Neuronal stem cell (in vitro differentiated cells): Measurements from ENCODE around the gene LARP4.
"Not testable (repeated sequence)": the region's sequence is repeated elsewhere in the genome, so short reads cannot be mapped to it uniquely, and the experiment has no call there.

Source experiments
- DNase-seq: peaks from one replicate; pipeline ENCODE4 v3.0.0-alpha.2; 2013; ENCODE audit warnings: low spot score
- H2AFZ ChIP-seq: one replicate; pipeline ENCODE4 v1.6.1; 2013; ENCODE audit warnings: mild to moderate bottlenecking, low read length, inconsistent platforms
- H2AK5ac ChIP-seq: 2 replicates; pipeline ENCODE4 v1.6.1; 2013; ENCODE audit warnings: low read depth, mild to moderate bottlenecking, inconsistent platforms, low read length, moderate library complexity, mixed read lengths
- H2BK120ac ChIP-seq: 2 replicates; pipeline ENCODE4 v1.6.1; 2013; ENCODE audit warnings: low read depth, mild to moderate bottlenecking, inconsistent platforms, low read length, moderate library complexity, mixed read lengths
- H2BK12ac ChIP-seq: one replicate; pipeline ENCODE4 v1.6.1; 2013; ENCODE audit warnings: low read length, inconsistent platforms
- H2BK15ac ChIP-seq: 2 replicates; pipeline ENCODE4 v1.6.1; 2013; ENCODE audit warnings: mild to moderate bottlenecking, low read length, inconsistent platforms, mixed read lengths
- H2BK5ac ChIP-seq: one replicate; pipeline ENCODE4 v1.6.1; 2013; ENCODE audit warnings: inconsistent platforms, mild to moderate bottlenecking, low read length, moderate library complexity
- H3K14ac ChIP-seq: one replicate; pipeline ENCODE4 v1.6.1; 2013; ENCODE audit warnings: low read length, inconsistent platforms
- H3K18ac ChIP-seq: 2 replicates; pipeline ENCODE4 v1.6.1; 2013; ENCODE audit warnings: low read length, inconsistent platforms
- H3K23ac ChIP-seq: 2 replicates; pipeline ENCODE4 v1.6.1; 2013; ENCODE audit warnings: low read depth, mild to moderate bottlenecking, mixed read lengths, low read length, inconsistent platforms; ENCODE audit not compliant: poor library complexity
- H3K27ac ChIP-seq: replicated peaks from 3 replicates; pipeline ENCODE4 v1.5.1; 2013; ENCODE audit warnings: low read length, inconsistent platforms
- H3K27me3 ChIP-seq, 3 experiments: 2 replicates each; pipeline ENCODE4 v1.6.1; 2013; ENCODE audit warnings: low read length in 3 of 3, mild to moderate bottlenecking in 2 of 3, inconsistent platforms in 1 of 3, low read depth in 1 of 3, mixed read lengths in 1 of 3, moderate library complexity in 1 of 3; ENCODE audit not compliant: control insufficient read depth in 3 of 3, insufficient read depth in 3 of 3
- H3K36me3 ChIP-seq, 2 donors: replicated peaks in 1 of 2; 2 replicates each; pipeline ENCODE4 v1.6.1; 2013; ENCODE audit warnings: low read length in 2 of 2; ENCODE audit not compliant: control insufficient read depth in 2 of 2, insufficient read depth in 2 of 2
- H3K4ac ChIP-seq: 2 replicates; pipeline ENCODE4 v1.6.1; 2013; ENCODE audit warnings: inconsistent platforms, mild to moderate bottlenecking, low read length, moderate library complexity
- H3K4me1 ChIP-seq, 2 donors: 1 replicate in 1 of 2; 2 replicates in 1 of 2; pipeline ENCODE4 v1.6.1; 2013; ENCODE audit warnings: low read length in 2 of 2, low read depth in 1 of 2; ENCODE audit not compliant: control insufficient read depth in 2 of 2, insufficient read depth in 1 of 2
- H3K4me2 ChIP-seq: one replicate; pipeline ENCODE4 v1.6.1; 2013; ENCODE audit warnings: mild to moderate bottlenecking, low read length, inconsistent platforms; ENCODE audit not compliant: insufficient read depth, poor library complexity, severe bottlenecking
- H3K4me3 ChIP-seq, 2 donors: 2 replicates each; pipeline ENCODE4 v1.5.1; 2013; ENCODE audit warnings: low read length in 2 of 2, mild to moderate bottlenecking in 2 of 2, inconsistent platforms in 1 of 2, moderate library complexity in 1 of 2
- H3K79me1 ChIP-seq: one replicate; pipeline ENCODE4 v1.6.1; 2013; ENCODE audit warnings: low read depth, mild to moderate bottlenecking, inconsistent platforms, low read length, moderate library complexity
- H3K9ac ChIP-seq: one replicate; pipeline ENCODE4 v1.6.1; 2013; ENCODE audit warnings: mild to moderate bottlenecking, low read depth, low read length, inconsistent platforms; ENCODE audit not compliant: poor library complexity
- H3K9me3 ChIP-seq, 2 donors: replicated peaks in 1 of 2; 2 replicates each; pipeline versions ENCODE3 to v1.6.1; 2013; ENCODE audit warnings: low read length in 2 of 2, mild to moderate bottlenecking in 2 of 2, inconsistent platforms in 1 of 2, low read depth in 1 of 2, mixed read lengths in 1 of 2, moderate library complexity in 1 of 2; ENCODE audit not compliant: control insufficient read depth in 2 of 2, insufficient read depth in 1 of 2
- H4K8ac ChIP-seq: one replicate; pipeline ENCODE4 v1.6.1; 2013; ENCODE audit warnings: low read depth, mild to moderate bottlenecking, inconsistent platforms, low read length, moderate library complexity
- H4K91ac ChIP-seq: one replicate; pipeline ENCODE4 v1.6.1; 2013; ENCODE audit warnings: low read length, low read depth, mild to moderate bottlenecking, inconsistent platforms; ENCODE audit not compliant: poor library complexity
- WGBS, 2 donors: extraction: QIAGEN DNeasy Blood & Tissue Kit; methylation state at CpG; one replicate each; pipeline ENCODE4 v1.1.7; 2013; ENCODE audit warnings: missing lambda C conversion rate in 2 of 2, mixed read lengths in 1 of 2; ENCODE audit not compliant: insufficient read length in 2 of 2, insufficient replicate concordance in 1 of 2; ENCODE audit errors: extremely low coverage in 2 of 2; 5-methylcytosine and 5-hydroxymethylcytosine counted together

Gene LARP4

GRCh38 chr12:50498119-50498518 lies 97.4 kb downstream of the LARP4 start:
- H2AFZ ChIP-seq, H3K4me3 ChIP-seq, H2BK120ac ChIP-seq, H2AK5ac ChIP-seq, H3K4ac ChIP-seq, H4K91ac ChIP-seq, H2BK5ac ChIP-seq, H3K9ac ChIP-seq, H3K27ac ChIP-seq, H3K23ac ChIP-seq, H3K14ac ChIP-seq, H3K36me3 ChIP-seq, DNase-seq, H3K79me1 ChIP-seq, H2BK12ac ChIP-seq, H3K18ac ChIP-seq, H3K27me3 ChIP-seq, H3K4me1 ChIP-seq, H4K8ac ChIP-seq, H2BK15ac ChIP-seq, H3K4me2 ChIP-seq: not testable (repeated sequence)
- no CpG with 5 or more reads among the region's 11 CpGs for WGBS, 2 donors
- H3K9me3 ChIP-seq: peaks cover 2 to 12% of the 10 kb centered on the region in 2 donors

GRCh38 chr12:50504798-50505674 lies 104.4 kb downstream of the LARP4 start, which contains the start of gene DIP2B:
Gene DIP2B (plus strand): TSS chr12:50504985. CDS start chr12:50505141, 156 bp downstream.
- Histone ChIP-seq H3K14ac (peak within 1 kb of the TSS; percentile 99), H3K27me3 (no peaks in the 10 kb centered on the region), H2BK15ac (no peak within 1 kb of the TSS), H3K18ac (peak within 1 kb of the TSS; percentile 98), H2AK5ac (peak within 1 kb of the TSS; percentile 51), H3K4me1 (peaks cover 1 to 12% of the 10 kb centered on the region in 2 donors), H3K36me3 (peaks cover 0 to 14% of the 10 kb centered on the region in 2 donors), H3K27ac (peak within 1 kb of the TSS; percentile 74), H2AFZ (peak within 1 kb of the TSS; percentile 99), H3K79me1 (peaks cover 3% of the 10 kb centered on the region), H3K9me3 (no peaks in the 10 kb centered on the region), H4K91ac (no peak within 1 kb of the TSS), H3K9ac (peak within 1 kb of the TSS; percentile 95), H3K4ac (no peak within 1 kb of the TSS), H2BK12ac (peak within 1 kb of the TSS; percentile 73), H3K4me2 (peak within 1 kb of the TSS; percentile 87), H4K8ac (no peak within 1 kb of the TSS), H3K23ac (peak within 1 kb of the TSS; percentile 98), H2BK120ac (peak within 1 kb of the TSS; percentile 58), H2BK5ac (peak within 1 kb of the TSS; percentile 87), H3K4me3 (peak within 1 kb of the TSS; percentile 98)
- WGBS, 2 donors: no CpG with 5 or more reads among the region's 77 CpGs
- peak; percentile 93 for DNase-seq

- peak; percentile 38 for DNase-seq
- Histone ChIP-seq H4K8ac (no peak overlapping the region), H3K4ac (no peak overlapping the region), H3K4me3 (peak overlapping the region; percentile 98), H3K9me3 (no peaks in the 10 kb centered on the region), H3K27me3 (no peaks in the 10 kb centered on the region), H3K27ac (no peak overlapping the region), H2BK12ac (no peak overlapping the region), H2BK15ac (no peak overlapping the region), H3K18ac (no peak overlapping the region), H3K23ac (no peak overlapping the region), H2AFZ (peak overlapping the region; percentile 99), H2AK5ac (no peak overlapping the region), H4K91ac (no peak overlapping the region), H2BK5ac (no peak overlapping the region), H3K4me2 (peak overlapping the region; percentile 87), H3K79me1 (peaks cover 3% of the 10 kb centered on the region), H3K4me1 (peaks cover 1 to 12% of the 10 kb centered on the region in 2 donors), H3K9ac (no peak overlapping the region), H3K14ac (no peak overlapping the region), H3K36me3 (peaks cover 0 to 14% of the 10 kb centered on the region in 2 donors), H2BK120ac (no peak overlapping the region)
- no CpG with 5 or more reads among the region's 11 CpGs for WGBS, 2 donors
These were observed 105.2 kb downstream of the LARP4 start for GRCh38 chr12:50505675-50506530.
